ENCODE data around the gene FAM131A. TPM values are rescaled to one million over a fixed set of nuclear protein-coding genes. Genes with fewer than 3 reads are reported as not detected.
A peak's percentile ranks its signal among the peaks of the same experiment; 100 is the strongest.

FAM131A gene
- polyA plus RNA-seq, 3 donors: 7.6 to 16.5 (median 13.9) TPM

- H3K27ac ChIP-seq (ENCODE audit: low read depth, low read length): peak overlapping the region; percentile 60
- WGBS, 3 donors: 0 to 1% (median 0%) methylated on average over 37 to 38 of the region's 38 CpGs
Observed at GRCh38 chr3:184361932-184362667, 24.7 kb downstream of the FAM131A start.

- WGBS, 3 donors: 0 to 1% (median 0%) methylated on average over 60 to 68 of the region's 68 CpGs
- peak overlapping the region; percentile 60 for H3K27ac ChIP-seq (ENCODE audit: low read depth, low read length)
Observed at GRCh38 chr3:184362668-184363546, 25.5 kb downstream of the FAM131A start.

GRCh38 chr3:184366619-184367289, 29.4 kb downstream of the FAM131A start:
- WGBS, 3 donors: 77 to 87% (median 86%) methylated on average over 5 of the region's 5 CpGs

DNA sequence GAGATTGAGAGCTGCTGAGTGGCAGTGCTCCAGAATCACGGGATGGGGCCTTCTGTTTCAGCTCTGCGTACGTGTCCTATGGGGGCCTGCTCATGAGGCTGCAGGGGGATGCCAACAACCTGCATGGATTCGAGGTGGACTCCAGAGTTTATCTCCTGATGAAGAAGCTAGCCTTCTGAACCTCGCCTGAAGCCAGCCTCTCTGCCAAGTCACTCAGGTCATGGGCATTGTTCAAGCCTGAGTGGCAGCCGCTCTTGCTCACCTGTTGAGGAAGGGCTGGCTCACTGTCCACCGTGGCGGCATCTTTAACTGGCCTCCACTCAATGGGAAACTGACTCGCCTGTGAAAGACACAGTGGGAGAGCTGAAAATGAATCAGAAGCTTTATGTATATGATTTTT, 30.7 kb downstream of the FAM131A start:
- WGBS, 3 donors: 80 to 83% (median 80%) methylated on average over 9 of the region's 9 CpGs
- no peak overlapping the region for H3K27ac ChIP-seq (ENCODE audit: low read depth, low read length)

More at GRCh38 chr3:184366619-184367289, 29.4 kb downstream of the FAM131A start:
- H3K27ac ChIP-seq (ENCODE audit: low read depth, low read length): no peak overlapping the region

DNA sequence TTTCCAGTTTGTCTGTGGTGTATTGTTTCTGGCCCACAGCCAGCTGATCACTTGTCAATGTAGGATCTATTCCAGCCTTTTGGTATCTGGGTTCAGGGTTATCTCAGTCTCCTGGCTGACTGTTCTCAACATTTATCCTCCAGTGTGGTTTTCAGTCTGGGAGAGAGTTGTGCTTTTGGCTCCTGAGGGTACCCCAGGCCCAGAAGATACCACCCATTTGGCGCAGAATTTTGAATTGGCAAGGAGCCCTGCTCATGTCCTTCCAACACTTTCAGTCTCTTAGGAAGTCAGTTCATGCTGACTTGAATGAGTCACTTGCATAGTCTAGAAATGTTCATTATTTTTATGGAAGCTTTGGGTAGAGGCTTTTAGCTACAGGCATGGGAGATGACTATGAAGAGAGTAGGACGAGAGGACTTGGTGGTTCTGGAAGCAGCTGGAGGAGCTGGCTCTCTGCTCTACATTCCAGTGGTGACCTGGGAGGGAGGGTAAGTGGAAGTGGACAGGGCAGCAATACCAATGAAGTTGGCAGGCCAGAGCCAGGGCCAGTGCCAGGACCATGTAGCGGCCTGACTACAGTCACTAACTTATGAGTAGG, 31.3 kb downstream of the FAM131A start:
- WGBS, 3 donors: 50 to 64% (median 57%) methylated on average over 3 of the region's 3 CpGs
- H3K27ac ChIP-seq (ENCODE audit: low read depth, low read length): no peak overlapping the region

GRCh38 chr3:184371570-184372018, 34.2 kb downstream of the FAM131A start:
- H3K27ac ChIP-seq (ENCODE audit: low read depth, low read length): no peak overlapping the region
- 32 to 56% (median 50%) methylated on average over 5 of the region's 5 CpGs for WGBS, 3 donors

- 64 to 78% (median 70%) methylated on average over 8 of the region's 8 CpGs for WGBS, 3 donors
- H3K27ac ChIP-seq (ENCODE audit: low read depth, low read length): no peak overlapping the region
Observed at GRCh38 chr3:184372296-184372821, 35.0 kb downstream of the FAM131A start.

- 64 to 81% (median 77%) methylated on average over 5 of the region's 5 CpGs for WGBS, 3 donors
- H3K27ac ChIP-seq (ENCODE audit: low read depth, low read length): no peak overlapping the region
Observed at GRCh38 chr3:184372911-184373310, 35.5 kb downstream of the FAM131A start.

- 72 to 77% (median 76%) methylated on average over 6 of the region's 6 CpGs for WGBS, 3 donors
- no peak overlapping the region for H3K27ac ChIP-seq (ENCODE audit: low read depth, low read length)
Observed at GRCh38 chr3:184373422-184373821, 36.0 kb downstream of the FAM131A start.

DNA sequence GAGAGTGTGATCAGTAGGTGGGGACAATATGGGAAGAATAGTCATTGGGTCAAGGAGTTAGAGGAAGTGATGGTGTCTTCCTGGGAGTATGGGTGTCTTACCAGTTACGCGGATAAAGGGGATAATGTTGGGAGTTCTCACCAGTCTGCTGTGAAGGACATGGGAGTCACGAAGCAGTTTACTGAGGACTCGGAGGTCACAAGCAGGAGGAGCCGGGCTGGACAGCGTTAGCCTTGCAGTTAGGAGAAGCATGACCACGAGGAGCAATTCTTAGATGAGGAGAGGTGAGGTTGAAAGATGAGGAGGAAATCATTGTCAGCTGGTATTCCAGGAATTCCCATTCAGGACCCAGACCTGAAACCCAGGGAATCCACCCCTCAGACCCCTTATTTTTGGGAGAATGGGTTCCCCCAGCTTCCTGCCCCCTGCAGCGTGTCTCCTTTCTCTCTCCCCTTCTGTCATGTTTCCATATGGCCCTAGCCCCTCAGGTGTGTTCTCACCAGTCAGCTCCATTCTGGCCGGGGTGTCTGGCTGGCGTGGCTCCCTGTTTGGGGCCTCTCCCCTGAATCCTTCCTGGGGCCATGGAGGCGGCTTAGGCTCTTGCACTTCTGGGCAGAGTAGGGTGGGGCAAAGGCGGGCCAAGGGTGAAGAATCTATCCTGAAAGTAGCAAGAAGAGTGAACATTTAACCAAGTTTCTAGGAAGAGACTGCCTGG, 38.5 kb downstream of the FAM131A start:
- no peak overlapping the region for H3K27ac ChIP-seq (ENCODE audit: low read depth, low read length)
- 87 to 94% (median 90%) methylated on average over 12 of the region's 12 CpGs for WGBS, 3 donors

DNA sequence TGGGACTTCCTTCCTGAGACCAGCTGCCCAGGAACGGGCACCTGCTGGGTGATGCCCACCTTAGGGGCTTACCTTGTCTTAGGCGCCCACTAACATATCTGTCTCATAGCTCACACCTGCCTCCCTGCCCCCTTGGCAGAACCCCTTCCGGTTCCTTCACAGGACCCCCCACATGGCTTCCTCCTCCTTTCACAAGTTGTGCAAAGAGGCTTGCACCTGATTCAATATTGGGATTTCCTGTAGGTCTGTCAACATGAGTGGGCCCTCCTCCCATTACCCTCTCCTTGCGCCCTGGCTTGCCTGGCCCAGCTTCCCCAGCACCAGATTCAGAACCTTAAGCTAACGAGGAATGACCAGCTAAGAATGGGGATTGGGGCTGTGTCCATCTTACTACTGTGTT, 40.0 kb downstream of the FAM131A start:
- 57 to 69% (median 63%) methylated on average over 5 of the region's 5 CpGs for WGBS, 3 donors
- no peak overlapping the region for H3K27ac ChIP-seq (ENCODE audit: low read depth, low read length)

DNA sequence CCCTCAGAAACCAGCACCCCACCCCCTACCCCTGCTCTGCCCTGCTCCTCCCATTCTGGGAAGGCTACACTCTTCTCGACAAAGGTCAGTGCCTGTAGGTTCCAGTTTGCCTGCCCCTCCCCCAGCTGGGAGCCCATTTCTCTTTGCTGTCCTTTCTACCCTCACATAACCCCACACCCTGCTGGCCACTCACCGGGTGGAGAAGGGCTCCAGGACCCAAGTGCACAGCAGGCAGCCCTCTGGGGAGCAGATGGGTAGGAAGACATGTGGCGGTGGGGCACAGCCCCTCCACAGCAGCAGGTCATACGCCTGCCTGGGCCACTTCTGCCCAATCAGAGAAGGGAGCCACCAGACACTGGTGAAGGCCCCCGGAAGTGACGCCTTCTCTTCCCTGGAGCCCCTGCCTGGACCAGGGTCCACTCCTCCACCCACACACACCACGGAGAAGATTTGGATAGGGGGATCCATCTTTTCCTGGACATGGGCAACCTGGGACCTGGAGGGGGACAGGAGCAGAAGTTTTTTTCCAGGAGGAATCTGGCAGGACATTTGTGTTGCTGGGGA, 40.6 kb downstream of the FAM131A start, which contains the start of gene THPO:
THPO (minus strand) TSS at position 326 of the 564 bp plus-strand sequence. CDS start 1,948 bp downstream, outside the sequence.
- 61 to 70% (median 61%) methylated on average over 7 of the region's 7 CpGs for WGBS, 3 donors
- peak within 1 kb of the TSS; percentile 58 for H3K27ac ChIP-seq (ENCODE audit: low read depth, low read length)

GRCh38 chr3:184378651-184379357, 41.4 kb downstream of the FAM131A start:
- peak overlapping the region; percentile 58 for H3K27ac ChIP-seq (ENCODE audit: low read depth, low read length)
- WGBS, 3 donors: 74 to 88% (median 80%) methylated on average over 10 of the region's 10 CpGs

DNA sequence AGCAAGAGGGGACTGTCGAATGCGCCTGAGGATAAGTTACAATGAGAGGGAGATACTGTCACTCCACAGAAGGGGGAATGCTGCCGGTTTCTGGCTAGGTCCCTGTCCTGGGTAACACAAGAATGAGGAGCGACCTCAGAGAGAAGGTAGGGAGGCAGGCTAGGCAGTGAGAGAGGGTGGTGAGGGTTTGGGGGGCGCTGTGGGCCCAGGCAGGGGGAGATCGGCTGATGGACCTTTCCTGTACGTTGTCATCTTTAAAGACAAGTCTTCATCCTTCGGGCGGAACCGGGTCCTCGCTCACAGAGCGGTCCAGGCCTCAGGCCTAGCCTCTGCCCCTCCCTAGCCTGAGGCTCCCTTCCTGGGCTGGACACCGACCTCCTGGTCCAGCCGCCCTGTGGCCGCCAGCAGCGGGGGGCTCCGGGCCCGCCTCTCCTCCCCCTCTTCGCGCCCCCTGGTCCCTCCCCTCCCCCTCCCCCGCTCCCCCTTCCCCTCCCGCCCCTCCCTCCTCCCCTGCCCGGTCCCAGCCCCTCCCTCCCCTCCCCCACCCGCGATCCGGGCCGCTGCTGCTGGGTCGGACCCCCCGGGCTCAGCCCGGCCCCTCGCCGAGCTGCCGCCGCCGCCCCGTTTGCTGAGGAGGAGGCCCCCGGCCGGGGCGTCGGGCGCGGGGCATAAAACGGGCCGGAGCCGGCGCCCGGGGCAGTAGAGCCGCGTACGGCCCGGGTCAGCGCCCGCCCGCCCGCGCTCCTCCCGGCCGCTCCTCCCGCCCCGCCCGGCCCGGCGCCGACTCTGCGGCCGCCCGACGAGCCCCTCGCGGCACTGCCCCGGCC, 42.2 kb downstream of the FAM131A start, which contains the start of gene CHRD:
CHRD (plus strand) TSS at position 697 of the 827 bp plus-strand sequence. CDS start 265 bp downstream, outside the sequence.
- WGBS, 3 donors: 17 to 30% (median 27%) methylated on average over 25 to 63 of the region's 71 CpGs
- H3K27ac ChIP-seq (ENCODE audit: low read depth, low read length): peak within 1 kb of the TSS; percentile 58

DNA sequence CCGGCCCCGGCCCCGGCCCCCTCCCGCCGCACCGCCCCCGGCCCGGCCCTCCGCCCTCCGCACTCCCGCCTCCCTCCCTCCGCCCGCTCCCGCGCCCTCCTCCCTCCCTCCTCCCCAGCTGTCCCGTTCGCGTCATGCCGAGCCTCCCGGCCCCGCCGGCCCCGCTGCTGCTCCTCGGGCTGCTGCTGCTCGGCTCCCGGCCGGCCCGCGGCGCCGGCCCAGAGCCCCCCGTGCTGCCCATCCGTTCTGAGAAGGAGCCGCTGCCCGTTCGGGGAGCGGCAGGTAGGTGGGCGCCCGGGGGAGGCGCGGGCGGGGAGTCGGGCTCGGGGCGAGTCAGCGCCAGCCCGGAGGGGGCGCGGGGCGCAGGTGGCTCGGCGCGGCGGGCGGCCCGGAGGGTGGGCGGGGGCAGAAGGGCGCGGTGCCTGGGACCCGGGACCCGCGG, 42.8 kb downstream of the FAM131A start:
- peak overlapping the region; percentile 4 for H3K27ac ChIP-seq (ENCODE audit: low read depth, low read length)
- WGBS, 3 donors: 0 to 1% (median 1%) methylated on average over 34 to 51 of the region's 62 CpGs

Data from adipose tissue (tissue), 3 donors.